ENCODE measurements around the gene GALNT1.

Gene GALNT1

GRCh38 chr18:35711227-35711626 is 129.7 kb downstream of the GALNT1 start:
- no peak overlapping the region for H3K4me3 ChIP-seq (ENCODE audit: low read depth, low read length)

GRCh38 chr18:35713545-35713944 is 132.0 kb downstream of the GALNT1 start:
- no peak overlapping the region for H3K4me3 ChIP-seq (ENCODE audit: low read depth, low read length)

- no peak overlapping the region for H3K4me3 ChIP-seq (ENCODE audit: low read depth, low read length)
Measured at GRCh38 chr18:35714539-35714938, 133.0 kb downstream of the GALNT1 start.

- no peak overlapping the region for H3K4me3 ChIP-seq (ENCODE audit: low read depth, low read length)
Measured at GRCh38 chr18:35715139-35715538, 133.6 kb downstream of the GALNT1 start.

- no peak overlapping the region for H3K4me3 ChIP-seq (ENCODE audit: low read depth, low read length)
Measured at GRCh38 chr18:35716169-35716831, 134.8 kb downstream of the GALNT1 start.

- no peak overlapping the region for H3K4me3 ChIP-seq (ENCODE audit: low read depth, low read length)
Measured at GRCh38 chr18:35717182-35717581, 135.6 kb downstream of the GALNT1 start.

GRCh38 chr18:35721431-35722081 is 140.0 kb downstream of the GALNT1 start:
- H3K4me3 ChIP-seq (ENCODE audit: low read depth, low read length): no peak overlapping the region

GRCh38 chr18:35728676-35729075 is 147.1 kb downstream of the GALNT1 start:
- no peak overlapping the region for H3K4me3 ChIP-seq (ENCODE audit: low read depth, low read length)

GRCh38 chr18:35729991-35730668 is 148.6 kb downstream of the GALNT1 start:
- H3K4me3 ChIP-seq (ENCODE audit: low read depth, low read length): no peak overlapping the region

GRCh38 chr18:35730691-35731370 is 149.3 kb downstream of the GALNT1 start:
- no peak overlapping the region for H3K4me3 ChIP-seq (ENCODE audit: low read depth, low read length)

- H3K4me3 ChIP-seq (ENCODE audit: low read depth, low read length): no peak overlapping the region
Measured at GRCh38 chr18:35731701-35732100, 150.2 kb downstream of the GALNT1 start.

GRCh38 chr18:35732162-35732561 is 150.6 kb downstream of the GALNT1 start:
- no peak overlapping the region for H3K4me3 ChIP-seq (ENCODE audit: low read depth, low read length)

GRCh38 chr18:35732636-35733035 is 151.1 kb downstream of the GALNT1 start:
- no peak overlapping the region for H3K4me3 ChIP-seq (ENCODE audit: low read depth, low read length)

- H3K4me3 ChIP-seq (ENCODE audit: low read depth, low read length): no peak overlapping the region
Measured at GRCh38 chr18:35733408-35733807, 151.9 kb downstream of the GALNT1 start.

GRCh38 chr18:35736696-35737095 is 155.2 kb downstream of the GALNT1 start:
- no peak overlapping the region for H3K4me3 ChIP-seq (ENCODE audit: low read depth, low read length)

GRCh38 chr18:35739778-35740177 is 158.2 kb downstream of the GALNT1 start:
- H3K4me3 ChIP-seq (ENCODE audit: low read depth, low read length): no peak overlapping the region

GRCh38 chr18:35740656-35741055 is 159.1 kb downstream of the GALNT1 start:
- no peak overlapping the region for H3K4me3 ChIP-seq (ENCODE audit: low read depth, low read length)

GRCh38 chr18:35743916-35744315 is 162.4 kb downstream of the GALNT1 start:
- H3K4me3 ChIP-seq (ENCODE audit: low read depth, low read length): no peak overlapping the region

- H3K4me3 ChIP-seq (ENCODE audit: low read depth, low read length): no peak overlapping the region
Measured at GRCh38 chr18:35745814-35746213, 164.3 kb downstream of the GALNT1 start.

GRCh38 chr18:35746826-35747339 is 165.3 kb downstream of the GALNT1 start:
- no peak overlapping the region for H3K4me3 ChIP-seq (ENCODE audit: low read depth, low read length)

- no peak overlapping the region for H3K4me3 ChIP-seq (ENCODE audit: low read depth, low read length)
Measured at GRCh38 chr18:35747894-35748472, 166.4 kb downstream of the GALNT1 start.

All from iPS-11a (cell line).